HG03039 (cell line): ENCODE measurements around the gene ARL6IP4.

Experiments used
- ATAC-seq: cut with Tn5 transposase; IDR thresholded peaks from one replicate; pipeline ENCODE4 v1.9.1; 2021; ENCODE audit warnings: mild to moderate bottlenecking, moderate library complexity; ENCODE audit not compliant: unreplicated experiment

Gene ARL6IP4

DNA sequence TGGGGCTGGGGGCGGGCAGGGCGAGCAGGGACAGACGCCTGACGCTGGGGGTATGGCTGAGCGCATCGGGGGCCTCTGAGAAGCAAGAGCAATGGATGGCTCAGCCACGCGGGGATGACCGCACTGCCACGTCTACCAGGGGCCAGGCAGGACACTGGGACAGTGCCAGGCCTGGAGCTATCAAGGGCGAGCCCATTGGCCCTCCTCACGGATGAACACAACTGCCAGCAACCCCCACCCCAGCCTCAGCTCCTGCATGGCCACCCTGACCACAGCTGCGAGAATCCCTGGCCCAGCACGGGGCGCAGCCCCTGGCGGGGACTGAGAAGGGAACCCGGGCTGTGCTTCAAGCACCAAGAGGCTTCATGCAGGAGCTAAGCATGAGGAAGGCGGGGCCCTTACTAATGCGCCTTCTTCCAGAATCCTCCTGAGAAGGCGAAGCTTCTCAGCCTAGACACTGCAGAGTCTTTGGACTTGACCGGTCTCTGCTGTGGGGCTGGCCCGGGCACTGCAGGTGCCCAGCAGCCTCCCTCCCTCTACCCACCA is 9.5 kb downstream of the ARL6IP4 start:
- ATAC-seq: no peak

GRCh38 chr12:122990561-122990960 is 10.1 kb downstream of the ARL6IP4 start:
- no peak for ATAC-seq

DNA sequence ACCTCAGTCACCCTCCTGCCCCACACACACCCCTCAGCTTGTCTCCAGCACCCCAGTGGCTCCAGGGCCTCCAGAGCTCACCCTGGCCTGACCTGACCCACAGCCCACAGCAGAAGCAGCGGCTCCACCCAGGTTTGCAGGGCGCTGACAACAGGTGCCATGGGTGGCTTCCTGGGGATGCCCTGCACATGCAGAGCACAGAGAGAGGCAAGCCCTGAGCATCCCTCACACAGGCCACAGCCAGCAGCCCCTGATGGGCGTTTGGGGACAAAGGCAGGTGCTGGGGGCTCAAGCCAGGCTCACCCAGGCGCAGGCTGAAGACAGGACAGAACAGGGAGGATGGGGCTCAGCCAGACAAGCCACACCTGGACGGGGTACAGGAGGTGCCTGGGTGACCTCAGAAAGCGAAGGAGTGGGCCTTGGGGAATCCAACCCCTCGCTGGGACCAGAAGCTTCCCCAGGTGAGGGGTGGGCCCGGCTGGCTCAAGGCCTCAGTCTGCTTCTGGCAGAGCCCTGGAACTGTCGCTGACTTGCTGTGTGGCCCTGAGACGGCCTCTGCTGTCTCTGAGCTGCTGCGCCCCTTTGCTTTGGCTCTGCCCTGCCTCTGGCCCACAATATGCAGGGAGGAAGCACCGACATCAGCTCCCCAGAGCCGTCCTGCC is 10.6 kb downstream of the ARL6IP4 start:
- no peak for ATAC-seq

- no peak for ATAC-seq
These were observed 11.3 kb downstream of the ARL6IP4 start for GRCh38 chr12:122991623-122992275.

DNA sequence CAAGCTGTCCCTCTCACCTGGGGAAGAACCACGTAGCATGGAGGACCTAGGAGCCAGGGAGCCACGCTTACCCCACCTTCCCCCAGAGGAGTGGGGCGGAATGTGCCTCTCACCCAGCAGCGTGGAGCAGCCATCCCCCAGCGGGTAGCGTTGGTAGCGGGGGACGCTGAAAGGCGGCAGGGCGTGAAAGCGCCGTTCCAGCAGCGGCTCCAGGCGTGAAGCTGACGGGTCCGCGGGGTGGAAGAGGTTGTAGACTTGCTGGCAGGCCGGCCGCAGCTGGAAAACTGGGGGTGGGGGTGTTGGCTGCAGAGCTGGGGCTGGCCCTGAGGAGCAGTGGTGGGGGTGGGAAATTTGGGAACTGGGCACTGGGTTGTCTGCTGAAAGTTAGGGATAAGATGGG is 11.9 kb downstream of the ARL6IP4 start:
- no peak for ATAC-seq

DNA sequence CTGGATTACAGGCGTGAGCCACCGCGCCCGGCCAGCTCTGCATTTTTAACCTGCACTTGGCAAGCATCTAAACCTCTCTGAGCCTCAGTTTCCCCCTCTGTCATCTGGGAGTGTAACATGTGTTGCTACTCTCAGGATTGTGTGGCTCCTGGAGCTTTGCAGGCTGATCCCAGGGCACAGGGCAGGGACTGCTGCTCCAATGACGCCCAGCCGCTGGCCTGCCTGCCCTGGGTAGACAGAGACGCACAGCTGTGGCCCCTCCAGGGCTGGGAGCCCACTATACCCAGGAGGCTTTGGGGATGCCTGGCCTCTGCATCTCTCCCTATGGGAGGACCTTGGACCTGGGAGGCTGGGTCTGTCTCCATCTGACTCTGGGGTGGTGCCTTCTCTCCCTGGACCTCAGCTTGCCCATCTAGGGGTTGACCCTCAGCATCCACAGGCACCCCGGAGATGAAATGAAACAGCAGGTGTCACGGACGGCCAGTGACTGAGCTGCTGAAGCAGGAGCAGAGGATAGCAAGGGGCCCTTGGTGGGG is 13.7 kb downstream of the ARL6IP4 start:
- ATAC-seq: no peak

GRCh38 chr12:122994781-122995502 is 14.5 kb downstream of the ARL6IP4 start:
- ATAC-seq: no peak

GRCh38 chr12:122995503-122996187 is 15.2 kb downstream of the ARL6IP4 start:
- ATAC-seq: no peak

GRCh38 chr12:122996188-122996601 is 15.7 kb downstream of the ARL6IP4 start:
- ATAC-seq: no peak

DNA sequence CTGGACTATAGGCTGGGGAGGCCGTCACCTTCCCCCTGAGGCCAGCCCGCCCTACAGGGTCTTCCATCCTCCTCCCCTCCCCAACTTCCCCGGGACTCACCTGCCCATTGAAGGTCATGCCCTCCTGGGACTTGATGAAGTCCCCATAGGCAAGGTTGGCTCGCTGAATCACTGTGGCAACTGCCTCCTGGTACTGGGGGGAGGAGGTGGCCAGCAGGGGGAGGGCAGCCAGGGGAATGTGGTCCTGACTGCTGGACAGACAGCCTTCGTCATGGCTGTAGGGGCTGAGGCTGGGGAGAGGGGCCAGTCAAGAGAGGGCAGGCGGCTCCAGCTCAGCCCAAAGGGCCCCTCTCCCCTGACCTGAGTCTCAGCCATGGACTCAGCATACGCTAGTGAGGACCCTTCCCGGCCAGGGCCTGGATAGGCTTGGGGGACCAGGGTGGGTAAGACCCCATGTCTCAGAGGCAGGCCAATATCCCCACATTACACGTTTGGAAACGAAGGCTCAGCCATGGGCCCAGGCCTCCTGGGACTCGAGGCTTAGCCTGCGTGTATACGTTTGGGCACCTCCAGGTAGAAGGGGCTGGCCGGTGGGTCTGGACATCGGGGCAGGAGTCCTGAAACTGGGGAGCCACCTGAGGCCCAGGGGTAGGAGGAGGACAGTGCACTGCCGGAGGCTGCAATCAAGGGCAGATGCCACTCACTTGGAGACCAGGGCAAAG is 16.3 kb downstream of the ARL6IP4 start:
- no peak for ATAC-seq

- ATAC-seq: no peak
These were observed 17.1 kb downstream of the ARL6IP4 start for GRCh38 chr12:122997343-122998250.

GRCh38 chr12:122998316-122998715 is 17.8 kb downstream of the ARL6IP4 start:
- no peak for ATAC-seq

DNA sequence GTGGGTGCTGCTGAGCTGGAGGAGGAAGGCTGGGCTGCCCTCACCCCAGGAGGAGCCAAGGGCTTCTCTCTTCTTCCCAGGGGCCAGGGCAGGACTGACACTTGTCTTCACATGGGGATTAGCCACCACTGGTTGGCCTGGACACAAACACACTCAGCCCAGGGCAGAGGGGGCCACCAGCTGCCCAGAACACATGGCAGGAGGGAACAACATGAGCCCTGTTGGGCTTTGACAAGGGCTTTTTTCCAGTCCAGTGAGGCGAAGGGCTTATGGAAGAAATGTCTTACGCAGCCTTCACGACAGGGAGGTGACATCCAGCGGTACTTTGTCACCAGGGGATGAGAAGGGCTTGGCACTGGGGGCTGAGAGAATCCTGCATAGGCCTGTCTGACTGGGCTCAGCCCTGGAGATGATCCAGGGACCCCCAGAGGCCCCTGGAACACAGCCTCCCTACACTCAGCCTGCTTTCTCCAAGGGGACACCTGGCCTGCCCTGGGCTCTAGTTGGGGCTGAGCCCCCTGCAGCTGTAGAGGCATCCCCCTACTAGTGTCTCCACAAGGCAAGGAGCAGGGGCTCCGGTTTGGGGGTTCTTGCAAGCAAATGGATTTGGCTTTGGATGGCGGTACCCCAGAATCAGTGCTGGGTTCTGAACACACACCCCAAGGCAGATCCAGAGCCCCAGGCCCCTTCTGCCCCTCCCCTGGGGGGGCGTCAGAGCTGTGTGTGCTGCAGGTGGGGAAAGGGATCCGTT is 18.9 kb downstream of the ARL6IP4 start:
- no peak for ATAC-seq

- no peak for ATAC-seq
These were observed 19.5 kb downstream of the ARL6IP4 start for GRCh38 chr12:122999986-123000420.

DNA sequence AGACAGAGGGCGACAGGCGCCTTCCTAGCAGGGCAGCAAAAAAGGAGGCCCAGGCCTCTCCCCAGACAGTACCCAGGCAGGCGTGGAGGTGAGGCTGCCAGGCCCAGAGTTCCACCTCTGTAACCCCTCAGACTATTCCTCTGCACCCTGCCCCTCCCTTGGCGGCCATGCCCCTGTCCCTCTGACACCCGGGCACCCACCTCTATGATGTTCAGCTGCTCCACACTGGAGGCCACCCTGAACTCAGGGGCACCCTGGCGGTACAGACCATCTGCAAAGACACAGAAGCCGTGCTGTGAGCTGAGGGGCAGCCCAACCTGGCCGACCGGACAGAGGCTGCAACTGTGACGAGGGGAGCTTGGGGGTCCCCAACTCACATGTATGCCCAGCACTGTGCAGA is 20.1 kb downstream of the ARL6IP4 start:
- ATAC-seq: no peak

GRCh38 chr12:123001464-123001863 is 21.0 kb downstream of the ARL6IP4 start:
- no peak for ATAC-seq

DNA sequence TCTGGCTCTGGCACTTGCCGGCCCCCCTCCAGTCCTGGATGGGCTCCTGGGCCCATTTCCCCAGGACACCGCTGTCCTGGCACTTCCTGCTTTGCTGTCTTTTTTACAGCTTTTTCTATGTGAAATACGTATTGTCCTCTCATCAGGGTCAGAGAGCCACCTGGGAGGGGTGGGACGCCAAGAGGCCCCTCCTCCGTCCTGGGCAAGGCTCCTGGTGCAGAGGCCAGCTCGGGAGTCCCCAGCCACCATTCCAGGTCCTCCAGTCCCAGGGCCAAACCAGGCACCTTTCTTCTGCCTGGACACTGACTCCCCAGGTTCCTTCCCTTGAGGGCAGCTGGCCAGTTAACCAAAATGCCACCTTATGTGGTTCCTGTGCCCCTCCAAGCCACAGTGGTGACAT is 22.8 kb downstream of the ARL6IP4 start:
- ATAC-seq: no peak

DNA sequence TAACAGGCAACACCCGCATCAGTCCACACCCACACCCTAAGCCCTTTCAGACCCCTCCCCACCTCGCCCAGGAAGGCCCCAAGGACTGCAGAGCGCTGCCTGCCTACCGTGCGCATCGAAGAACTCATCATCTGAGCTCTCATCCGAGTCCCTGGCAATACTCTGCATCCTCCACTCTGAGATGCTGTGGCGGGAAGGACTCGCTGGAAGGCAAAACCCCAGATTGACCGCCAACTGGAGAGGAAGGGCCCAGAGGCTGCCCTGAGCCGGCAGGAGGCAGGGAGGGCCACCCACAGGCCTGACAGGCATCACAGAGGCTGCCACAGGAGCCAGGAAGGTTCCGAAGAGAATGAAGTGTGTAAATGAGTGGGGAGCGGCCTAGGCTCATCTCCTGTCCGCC is 23.8 kb downstream of the ARL6IP4 start:
- ATAC-seq: no peak
